Measurements from ENCODE around the gene TMEFF2. TPM values are rescaled to one million over a fixed set of nuclear protein-coding genes. Genes with fewer than 3 reads are reported as not detected.

TMEFF2 gene
- total RNA-seq, 1 donor = under 0.01 TPM

GRCh38 chr2:192044496-192044895 lies 150.2 kb downstream of the TMEFF2 start:
- H2AFZ ChIP-seq (ENCODE audit: low read length) = no peak overlapping the region
- H3K4me3 ChIP-seq (ENCODE audit: insufficient read depth, low read length) = no peak overlapping the region
- no peaks in the 10 kb centered on the region for H3K27me3 ChIP-seq (ENCODE audit: insufficient read depth, low read length)
- no peak for DNase-seq (ENCODE audit: insufficient read length, low spot score, missing footprints)
- no peak overlapping the region for H3K27ac ChIP-seq (ENCODE audit: low read depth, low read length)
- no peaks in the 10 kb centered on the region for H4K20me1 ChIP-seq (ENCODE audit: insufficient read depth, low read length)
- H3K4me1 ChIP-seq (ENCODE audit: insufficient read depth, low read length) = no peaks in the 10 kb centered on the region
- no peaks in the 10 kb centered on the region for H3K79me2 ChIP-seq (ENCODE audit: insufficient read depth, low read length)
- H3K9me3 ChIP-seq (ENCODE audit: low read depth, low read length) = no peaks in the 10 kb centered on the region
- no peaks in the 10 kb centered on the region for H3K36me3 ChIP-seq (ENCODE audit: insufficient read depth, low read length)
- no peak overlapping the region for H3K4me2 ChIP-seq (ENCODE audit: insufficient read depth, low read length)
- TF ChIP-seq, protein P1, sequence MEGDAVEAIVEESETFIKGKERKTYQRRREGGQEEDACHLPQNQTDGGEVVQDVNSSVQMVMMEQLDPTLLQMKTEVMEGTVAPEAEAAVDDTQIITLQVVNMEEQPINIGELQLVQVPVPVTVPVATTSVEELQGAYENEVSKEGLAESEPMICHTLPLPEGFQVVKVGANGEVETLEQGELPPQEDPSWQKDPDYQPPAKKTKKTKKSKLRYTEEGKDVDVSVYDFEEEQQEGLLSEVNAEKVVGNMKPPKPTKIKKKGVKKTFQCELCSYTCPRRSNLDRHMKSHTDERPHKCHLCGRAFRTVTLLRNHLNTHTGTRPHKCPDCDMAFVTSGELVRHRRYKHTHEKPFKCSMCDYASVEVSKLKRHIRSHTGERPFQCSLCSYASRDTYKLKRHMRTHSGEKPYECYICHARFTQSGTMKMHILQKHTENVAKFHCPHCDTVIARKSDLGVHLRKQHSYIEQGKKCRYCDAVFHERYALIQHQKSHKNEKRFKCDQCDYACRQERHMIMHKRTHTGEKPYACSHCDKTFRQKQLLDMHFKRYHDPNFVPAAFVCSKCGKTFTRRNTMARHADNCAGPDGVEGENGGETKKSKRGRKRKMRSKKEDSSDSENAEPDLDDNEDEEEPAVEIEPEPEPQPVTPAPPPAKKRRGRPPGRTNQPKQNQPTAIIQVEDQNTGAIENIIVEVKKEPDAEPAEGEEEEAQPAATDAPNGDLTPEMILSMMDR (IDR thresholded peaks at IDR 0.05; ENCODE audit: extremely low read depth, low read depth, low read length) = no peak

DNA sequence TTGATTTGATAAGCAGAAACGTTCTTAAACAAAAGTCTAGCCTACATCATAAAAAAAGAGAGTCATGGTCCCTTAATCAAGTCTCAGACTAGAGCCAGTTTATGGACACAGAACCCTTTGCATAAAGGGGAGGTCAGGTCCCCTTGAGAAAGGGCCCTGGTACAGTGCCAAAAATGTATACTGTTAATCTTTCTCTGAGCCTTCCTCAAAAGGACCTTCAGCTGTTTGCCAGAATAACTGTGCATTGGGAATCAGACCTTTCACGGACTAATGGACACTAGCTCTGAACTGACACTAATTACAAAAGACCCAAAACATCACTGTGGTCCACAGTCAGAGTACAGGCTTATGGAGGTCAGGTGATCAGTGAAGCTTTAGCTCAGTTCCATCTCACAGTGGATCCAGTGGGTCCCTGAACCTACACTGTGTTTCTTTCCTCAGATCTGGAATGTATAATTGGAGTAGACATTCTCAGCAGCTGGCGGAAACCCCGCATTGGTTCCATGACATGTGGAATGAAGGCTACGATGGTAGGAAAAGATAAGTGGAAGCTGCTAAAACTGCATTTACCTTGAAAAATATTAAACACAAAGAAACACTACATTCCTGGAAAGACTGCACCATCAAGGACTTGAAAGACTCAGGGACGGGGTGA lies 151.4 kb downstream of the TMEFF2 start:
- Histone ChIP-seq H2AFZ (ENCODE audit: low read length) (no peak overlapping the region), H3K36me3 (ENCODE audit: insufficient read depth, low read length) (no peaks in the 10 kb centered on the region), H4K20me1 (ENCODE audit: insufficient read depth, low read length) (no peaks in the 10 kb centered on the region), H3K4me2 (ENCODE audit: insufficient read depth, low read length) (no peak overlapping the region), H3K4me1 (ENCODE audit: insufficient read depth, low read length) (no peaks in the 10 kb centered on the region), H3K4me3 (ENCODE audit: insufficient read depth, low read length) (no peak overlapping the region), H3K79me2 (ENCODE audit: insufficient read depth, low read length) (no peaks in the 10 kb centered on the region), H3K9me3 (ENCODE audit: low read depth, low read length) (no peaks in the 10 kb centered on the region), H3K27me3 (ENCODE audit: insufficient read depth, low read length) (no peaks in the 10 kb centered on the region), H3K27ac (ENCODE audit: low read depth, low read length) (no peak overlapping the region)
- no peak for DNase-seq (ENCODE audit: insufficient read length, low spot score, missing footprints)
- TF ChIP-seq, protein P1 (IDR thresholded peaks at IDR 0.05; ENCODE audit: extremely low read depth, low read depth, low read length) = no peak

- no peak for DNase-seq (ENCODE audit: insufficient read length, low spot score, missing footprints)
- Histone ChIP-seq H3K4me3 (ENCODE audit: insufficient read depth, low read length) (no peak overlapping the region), H3K36me3 (ENCODE audit: insufficient read depth, low read length) (no peaks in the 10 kb centered on the region), H3K4me1 (ENCODE audit: insufficient read depth, low read length) (no peaks in the 10 kb centered on the region), H4K20me1 (ENCODE audit: insufficient read depth, low read length) (no peaks in the 10 kb centered on the region), H3K27ac (ENCODE audit: low read depth, low read length) (no peak overlapping the region), H3K4me2 (ENCODE audit: insufficient read depth, low read length) (no peak overlapping the region), H3K79me2 (ENCODE audit: insufficient read depth, low read length) (no peaks in the 10 kb centered on the region), H2AFZ (ENCODE audit: low read length) (no peak overlapping the region), H3K9me3 (ENCODE audit: low read depth, low read length) (no peaks in the 10 kb centered on the region), H3K27me3 (ENCODE audit: insufficient read depth, low read length) (no peaks in the 10 kb centered on the region)
- TF ChIP-seq, protein P1 (IDR thresholded peaks at IDR 0.05; ENCODE audit: extremely low read depth, low read depth, low read length) = no peak
These were observed 152.6 kb downstream of the TMEFF2 start for GRCh38 chr2:192042126-192042525.

DNA sequence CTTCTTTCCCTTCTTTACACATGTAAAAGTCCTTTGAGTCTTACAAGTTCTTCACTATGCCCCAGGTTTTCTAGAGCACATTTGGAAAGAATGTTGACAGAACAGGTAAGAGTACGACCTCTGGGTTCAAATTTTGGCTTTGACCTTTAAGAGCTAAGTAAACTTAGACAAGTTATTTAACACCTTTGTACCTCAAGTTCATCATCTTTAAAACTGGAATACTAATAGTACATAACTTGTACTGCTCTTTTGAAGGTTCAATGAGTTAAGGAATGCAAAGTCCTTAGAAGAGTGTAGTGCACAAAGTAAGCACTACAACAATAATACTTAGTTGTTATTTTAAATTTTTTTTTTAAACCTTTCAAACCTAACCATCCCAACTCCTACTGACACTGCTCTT lies 156.6 kb downstream of the TMEFF2 start:
- H3K36me3 ChIP-seq (ENCODE audit: insufficient read depth, low read length) = no peaks in the 10 kb centered on the region
- H3K4me1 ChIP-seq (ENCODE audit: insufficient read depth, low read length) = peaks cover 5% of the 10 kb centered on the region
- no peaks in the 10 kb centered on the region for H4K20me1 ChIP-seq (ENCODE audit: insufficient read depth, low read length)
- no peak overlapping the region for H3K27ac ChIP-seq (ENCODE audit: low read depth, low read length)
- H3K79me2 ChIP-seq (ENCODE audit: insufficient read depth, low read length) = no peaks in the 10 kb centered on the region
- no peak overlapping the region for H3K4me3 ChIP-seq (ENCODE audit: insufficient read depth, low read length)
- no peak for DNase-seq (ENCODE audit: insufficient read length, low spot score, missing footprints)
- no peak overlapping the region for H3K4me2 ChIP-seq (ENCODE audit: insufficient read depth, low read length)
- TF ChIP-seq, protein P1 (IDR thresholded peaks at IDR 0.05; ENCODE audit: extremely low read depth, low read depth, low read length) = no peak
- no peaks in the 10 kb centered on the region for H3K27me3 ChIP-seq (ENCODE audit: insufficient read depth, low read length)
- H3K9me3 ChIP-seq (ENCODE audit: low read depth, low read length) = no peaks in the 10 kb centered on the region
- no peak overlapping the region for H2AFZ ChIP-seq (ENCODE audit: low read length)

Data from osteoblast (primary cell).